Large intestine (tissue), 3 donors: ENCODE data around the gene PARN. TPM values are rescaled to one million over a fixed set of nuclear protein-coding genes. Genes with fewer than 3 reads are reported as not detected.
A peak's percentile ranks its signal among the peaks of the same experiment; 100 is the strongest.
"Not testable (repeated sequence)": the region's sequence is repeated elsewhere in the genome, so short reads cannot be mapped to it uniquely, and the experiment has no call there.

Experiments used
- DNase-seq, 2 donors: peaks; one replicate each; pipeline versions ENCODE4 v3.0.0 to v3.0.0-alpha.2; 2013
- H3K27ac ChIP-seq: one replicate; pipeline ENCODE4 v1.5.1; 2013; ENCODE audit warnings: low read length
- H3K27me3 ChIP-seq: 2 replicates; pipeline ENCODE4 v1.6.1; 2013; ENCODE audit warnings: low read length; ENCODE audit not compliant: control insufficient read depth, insufficient read depth
- H3K36me3 ChIP-seq: 2 replicates; pipeline ENCODE4 v1.6.1; 2013; ENCODE audit warnings: low read length; ENCODE audit not compliant: control insufficient read depth, insufficient read depth
- H3K4me1 ChIP-seq: one replicate; pipeline ENCODE4 v1.6.1; 2013; ENCODE audit warnings: low read length; ENCODE audit not compliant: control insufficient read depth, insufficient read depth
- H3K4me3 ChIP-seq: one replicate; pipeline ENCODE4 v1.5.1; 2013; ENCODE audit warnings: low read length
- H3K9me3 ChIP-seq: one replicate; pipeline ENCODE4 v1.6.1; 2013; ENCODE audit warnings: mild to moderate bottlenecking, low read depth, low read length, moderate library complexity; ENCODE audit not compliant: control insufficient read depth
- WGBS: methylation state at CpG from one replicate; pipeline ENCODE4 v1.1.5; 2013; ENCODE audit warnings: low lambda C conversion rate; ENCODE audit not compliant: insufficient coverage; 5-methylcytosine and 5-hydroxymethylcytosine counted together
- polyA plus RNA-seq: library from polyadenylated mRNA; unstranded; fragments of 120-200 nt; gene quantifications from one replicate; pipeline ENCODE4 v1.2.1, GENCODE V29; 2013

PARN gene
- polyA plus RNA-seq, 1 donor = 23.6 TPM

DNA sequence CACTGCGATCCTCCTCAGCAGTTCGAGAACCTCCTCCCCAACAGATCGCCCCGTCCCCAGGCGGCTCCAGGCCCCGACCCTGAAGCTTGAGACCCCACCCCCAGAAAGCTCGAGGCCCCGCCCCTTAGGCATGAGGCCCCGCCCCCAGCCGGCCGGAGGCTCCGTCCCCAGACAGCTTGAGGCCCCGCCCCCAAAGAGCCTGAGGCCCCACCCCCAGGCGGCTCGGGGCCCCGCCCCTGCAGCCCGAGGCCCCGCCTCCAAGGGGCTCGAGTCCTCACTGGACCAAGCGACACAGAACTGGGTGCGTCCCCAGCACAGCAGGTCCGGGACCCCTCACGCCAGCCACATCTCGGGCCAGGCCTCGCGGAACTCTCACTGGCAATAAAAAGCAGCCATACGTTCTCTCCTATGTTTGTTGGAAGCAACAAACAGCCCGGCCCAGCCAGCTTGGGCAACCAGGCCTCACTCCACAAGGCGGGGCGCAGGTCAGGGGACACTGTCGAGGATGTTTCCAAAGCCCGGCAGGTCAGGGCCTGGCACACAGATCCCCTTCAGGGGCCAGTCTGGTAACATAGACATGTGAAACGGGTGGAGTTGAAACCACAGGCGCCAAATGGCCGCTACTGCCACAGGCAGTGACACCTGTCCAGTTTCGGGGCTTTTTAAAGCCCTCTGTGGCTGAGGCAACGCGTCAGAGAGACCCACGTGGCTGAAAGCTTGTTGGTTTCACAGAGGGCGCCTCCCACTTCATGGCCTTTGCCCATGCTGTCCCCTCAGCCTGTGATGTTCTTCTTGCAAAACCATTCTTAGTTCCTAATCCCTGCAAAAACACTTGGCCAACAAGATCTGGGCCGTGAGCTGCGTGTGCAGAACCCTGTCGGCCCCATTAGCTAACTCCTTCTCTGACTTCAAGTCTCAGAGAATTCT is 224.2 kb downstream of the PARN start:
- Histone ChIP-seq H3K27ac (peak overlapping the region; percentile 77), H3K27me3 (no peaks in the 10 kb centered on the region), H3K4me3 (peak overlapping the region; percentile 24), H3K36me3 (no peaks in the 10 kb centered on the region), H3K9me3 (peaks cover 3% of the 10 kb centered on the region), H3K4me1 (peaks cover 3% of the 10 kb centered on the region)
- peak; percentile 38 to 64 for DNase-seq
- WGBS = no CpG with 5 or more reads among the region's 43 CpGs

DNA sequence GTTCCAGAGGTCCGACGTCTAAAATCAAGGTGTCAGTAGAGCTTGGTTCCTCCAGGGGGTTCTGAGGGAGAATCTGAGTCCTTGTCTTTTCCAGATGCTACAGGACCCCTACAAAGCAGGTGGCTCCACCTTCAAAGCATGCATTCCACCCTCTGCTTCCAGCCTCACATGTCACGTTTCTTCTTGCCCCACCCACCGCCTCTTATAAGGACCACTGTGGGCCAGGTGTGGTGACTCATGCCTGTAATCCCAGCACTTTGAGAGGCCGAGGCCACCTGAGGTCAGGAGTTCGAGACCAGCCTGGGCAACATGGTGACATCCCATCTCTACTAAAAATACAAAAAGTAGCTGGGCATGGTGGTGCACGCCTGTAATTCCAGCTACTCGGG is 227.1 kb downstream of the PARN start:
- WGBS = no CpG with 5 or more reads among the region's 8 CpGs
- not testable (repeated sequence) for DNase-seq

DNA sequence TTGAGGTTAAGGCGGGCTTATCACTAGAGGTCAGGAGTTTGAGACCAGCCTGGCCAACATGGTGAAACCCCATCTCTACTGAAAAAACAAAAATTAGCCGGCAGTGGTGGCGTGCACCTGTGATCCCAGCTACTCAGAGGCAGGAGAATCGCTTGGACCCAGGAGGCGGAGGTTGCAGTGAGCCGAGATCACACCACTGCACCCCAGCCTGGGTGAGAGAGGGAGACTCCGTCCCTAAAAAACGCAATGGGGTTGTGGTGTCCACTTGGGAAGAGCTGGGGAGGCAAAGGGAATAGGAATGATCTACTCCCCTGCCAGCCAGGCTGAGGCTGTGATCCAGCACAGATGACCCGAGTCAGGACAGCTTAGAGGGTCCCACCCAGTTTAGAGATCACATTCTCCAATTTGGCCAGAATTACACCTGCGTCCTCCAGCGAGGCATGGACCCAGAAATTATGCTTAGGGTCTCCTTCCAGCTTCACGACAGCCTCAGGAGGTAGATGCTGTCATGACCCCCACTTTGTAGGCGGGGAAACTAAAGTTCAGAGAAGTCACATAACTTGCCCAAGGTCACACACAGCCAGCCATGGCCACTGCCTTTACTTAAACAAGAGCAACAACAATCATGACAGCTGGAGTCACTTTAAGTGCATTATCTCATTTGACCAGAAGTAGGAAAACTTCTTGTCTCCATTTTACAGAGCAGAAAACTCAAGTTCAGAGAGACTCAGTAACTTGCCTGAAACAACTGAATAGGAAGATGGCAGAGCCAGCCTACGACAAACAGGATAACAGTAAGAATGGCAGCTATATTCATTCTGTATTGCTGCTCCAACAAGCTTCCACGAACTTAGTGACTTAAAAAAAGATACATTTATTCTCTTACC is 227.7 kb downstream of the PARN start:
- H3K36me3 ChIP-seq, H3K27ac ChIP-seq, H3K9me3 ChIP-seq, H3K4me1 ChIP-seq, H3K4me3 ChIP-seq, DNase-seq, H3K27me3 ChIP-seq: not testable (repeated sequence)
- WGBS = no CpG with 5 or more reads among the region's 15 CpGs

More for the DNA sequence above, 227.1 kb downstream of the PARN start:
- not testable (repeated sequence) for H3K27ac ChIP-seq, H3K36me3 ChIP-seq, H3K4me1 ChIP-seq, H3K9me3 ChIP-seq, H3K27me3 ChIP-seq, H3K4me3 ChIP-seq

- not testable (repeated sequence) for H3K4me3 ChIP-seq, H3K36me3 ChIP-seq, H3K4me1 ChIP-seq, H3K27me3 ChIP-seq, H3K27ac ChIP-seq, H3K9me3 ChIP-seq, DNase-seq
- WGBS = no CpG with 5 or more reads among the region's 8 CpGs
Measured at GRCh38 chr16:14401711-14402061, 228.4 kb downstream of the PARN start.

DNA sequence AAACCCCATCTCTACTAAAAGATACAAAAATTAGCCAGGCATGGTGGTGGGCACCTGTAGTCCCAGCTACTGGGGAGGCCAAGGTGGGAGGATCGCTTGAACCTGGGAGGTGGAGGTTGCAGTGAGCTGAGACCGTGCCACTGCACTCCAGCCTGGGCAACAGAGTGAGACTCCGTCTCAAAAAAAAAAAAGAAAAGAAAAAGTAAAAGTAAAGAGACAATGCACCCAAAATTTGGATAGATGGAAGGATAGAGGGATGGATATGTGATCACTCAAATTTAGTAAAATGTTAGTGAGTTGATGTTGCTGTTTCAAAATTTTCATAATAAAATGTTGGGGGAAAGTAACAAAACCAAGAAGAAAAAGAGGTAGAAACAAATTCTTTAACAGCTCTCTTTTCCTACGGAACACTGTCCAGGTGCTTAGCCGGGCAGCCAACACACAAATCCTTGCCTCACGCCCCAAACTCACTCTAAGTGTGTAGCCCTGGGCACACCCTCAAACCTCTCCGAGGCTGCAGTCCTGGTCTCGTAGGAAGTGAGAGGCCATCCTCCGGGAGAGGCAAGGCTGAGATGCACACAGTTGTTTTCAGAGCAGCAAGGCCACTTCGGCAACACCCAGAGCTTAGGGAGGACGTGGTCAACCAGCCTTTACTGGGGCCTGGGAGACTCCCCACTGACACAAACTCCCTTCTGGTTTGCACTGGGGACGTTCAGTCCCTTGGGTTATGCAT is 228.9 kb downstream of the PARN start:
- not testable (repeated sequence) for DNase-seq, H3K27me3 ChIP-seq, H3K27ac ChIP-seq, H3K4me1 ChIP-seq, H3K36me3 ChIP-seq, H3K9me3 ChIP-seq, H3K4me3 ChIP-seq
- WGBS = no CpG with 5 or more reads among the region's 12 CpGs

GRCh38 chr16:14400285-14400977 is 229.6 kb downstream of the PARN start:
- Histone ChIP-seq H3K27me3 (no peaks in the 10 kb centered on the region), H3K27ac (no peak overlapping the region), H3K36me3 (no peaks in the 10 kb centered on the region), H3K4me1 (no peaks in the 10 kb centered on the region), H3K4me3 (no peak overlapping the region), H3K9me3 (no peaks in the 10 kb centered on the region)
- 83% methylated on average over 2 of the region's 23 CpGs for WGBS
- DNase-seq = no peak

- no peak overlapping the region for H3K27ac ChIP-seq
- DNase-seq = peak in 1 of 2 donors; percentile 23
Measured at GRCh38 chr16:14399378-14400284, 230.4 kb downstream of the PARN start.

GRCh38 chr16:14398014-14398717 is 231.9 kb downstream of the PARN start:
- no peaks in the 10 kb centered on the region for H3K4me1 ChIP-seq
- no peak for DNase-seq
- H3K27ac ChIP-seq = no peak overlapping the region
- H3K27me3 ChIP-seq = no peaks in the 10 kb centered on the region
- H3K36me3 ChIP-seq = no peaks in the 10 kb centered on the region
- no CpG with 5 or more reads among the region's 11 CpGs for WGBS
- H3K9me3 ChIP-seq = no peaks in the 10 kb centered on the region
- no peak overlapping the region for H3K4me3 ChIP-seq

More at GRCh38 chr16:14399378-14400284, 230.4 kb downstream of the PARN start:
- H3K4me3 ChIP-seq = no peak overlapping the region
- no CpG with 5 or more reads among the region's 25 CpGs for WGBS
- no peaks in the 10 kb centered on the region for H3K27me3 ChIP-seq
- no peaks in the 10 kb centered on the region for H3K36me3 ChIP-seq
- no peaks in the 10 kb centered on the region for H3K4me1 ChIP-seq
- H3K9me3 ChIP-seq = no peaks in the 10 kb centered on the region
